Activated CD4-positive, alpha-beta T cell treated with anti-CD3 and anti-CD28 coated beads, Interleukin-2, amount 50 U/mL, for 24 hours (primary cell): ENCODE data around the gene ARL15.

Source experiments
- DNase-seq, 2 donors: peaks; one replicate each; pipeline ENCODE4 v3.0.0-alpha.2; 2020; ENCODE audit warnings: low read depth in 1 of 2, low spot score in 1 of 2

Gene ARL15

DNA sequence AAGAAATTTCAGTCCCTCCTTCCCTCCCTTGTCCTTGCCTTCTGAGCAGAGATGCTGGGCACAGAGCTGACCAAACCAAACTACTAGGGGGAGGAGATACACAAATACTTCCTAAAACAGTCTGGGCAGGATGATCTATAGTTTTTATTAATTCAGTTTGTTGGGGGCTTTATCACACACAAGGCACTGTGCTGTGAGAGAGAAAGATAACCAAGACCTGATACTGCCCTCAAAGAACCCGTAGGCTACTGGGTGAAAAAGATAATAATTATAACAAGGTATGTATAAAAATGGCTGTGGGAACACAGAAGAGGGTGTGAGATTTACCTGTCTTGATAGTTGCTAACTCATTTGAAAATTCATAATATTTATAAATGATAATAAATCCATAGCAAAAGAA lies 395.3 kb downstream of the ARL15 start:
- DNase-seq, result no peak

DNA sequence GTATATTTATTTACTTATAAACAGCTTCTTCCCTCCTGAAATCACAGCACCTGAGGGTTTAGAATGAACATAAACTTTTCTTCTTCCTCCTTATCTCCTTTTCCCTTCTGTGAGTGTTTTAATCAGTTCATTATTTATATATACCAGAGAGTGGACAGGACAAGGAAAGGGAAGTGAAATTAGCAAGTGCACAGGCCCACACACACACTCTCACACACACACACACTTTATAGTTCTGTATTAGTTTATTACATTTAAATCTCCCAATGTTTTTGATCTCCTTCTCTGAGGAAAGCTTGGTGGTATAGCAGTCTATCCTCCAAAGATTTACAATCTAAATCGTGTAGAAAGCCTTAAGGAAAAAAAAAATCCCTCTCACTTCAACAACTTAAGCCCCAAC lies 396.4 kb downstream of the ARL15 start:
- no peak for DNase-seq

GRCh38 chr5:53908757-53909156 lies 401.6 kb downstream of the ARL15 start:
- no peak for DNase-seq

DNA sequence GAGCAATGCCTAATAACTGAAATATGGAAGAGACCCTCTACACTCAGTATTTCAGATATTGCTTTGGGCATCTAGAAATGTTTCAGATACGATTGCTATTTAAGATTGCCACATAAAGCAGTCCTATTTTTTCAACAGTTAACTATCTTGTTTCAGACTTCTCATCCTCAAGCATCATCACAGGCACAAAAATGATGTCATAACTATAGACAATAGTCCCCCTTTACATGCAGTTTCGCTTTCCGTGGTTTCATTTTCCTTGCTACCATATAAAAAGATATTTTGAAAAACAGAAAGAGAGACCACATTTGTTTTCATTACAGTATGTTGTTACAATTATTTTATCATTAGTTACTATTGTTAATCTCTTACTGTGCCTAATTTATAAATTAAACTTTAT lies 402.5 kb downstream of the ARL15 start:
- DNase-seq, result no peak

DNA sequence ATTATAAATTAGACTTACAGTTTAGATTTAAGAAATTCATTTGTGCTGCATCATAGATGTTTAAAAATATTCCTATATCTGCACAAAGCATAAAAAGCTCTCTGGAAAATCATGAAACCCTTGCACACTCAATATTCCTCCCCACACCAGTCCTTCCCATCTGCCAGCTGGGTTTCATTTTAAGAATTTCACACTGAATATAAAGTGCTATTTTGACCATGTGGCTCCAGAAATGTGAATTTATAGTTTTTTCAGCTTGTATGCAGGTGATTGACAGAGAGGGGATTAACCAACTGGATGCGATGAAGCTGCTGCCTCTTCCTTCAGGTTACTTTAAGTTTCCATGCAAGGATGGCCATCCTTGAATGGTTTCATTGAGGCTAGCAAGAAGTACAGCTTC lies 403.6 kb downstream of the ARL15 start:
- no peak for DNase-seq

- no peak for DNase-seq
These were observed 408.0 kb downstream of the ARL15 start for GRCh38 chr5:53902296-53902907.

DNA sequence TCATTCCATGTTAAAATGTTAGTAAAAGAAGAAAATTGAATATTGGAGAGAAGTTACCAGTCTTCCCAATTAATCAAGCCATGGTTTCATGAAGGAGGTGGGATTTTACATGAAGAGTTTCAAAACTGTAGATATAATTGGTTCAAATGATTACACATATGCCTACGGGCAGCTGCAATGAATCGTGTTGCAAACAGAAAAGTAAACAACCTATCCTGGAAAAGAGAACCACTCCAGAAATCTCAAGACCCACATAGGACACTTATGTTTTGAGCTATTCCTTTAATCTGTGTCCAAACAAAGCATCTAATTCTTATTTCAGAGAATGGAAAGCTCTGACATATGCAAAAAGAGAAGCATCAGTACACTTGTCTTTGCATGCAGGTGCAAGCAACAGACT lies 409.7 kb downstream of the ARL15 start:
- no peak for DNase-seq

- no peak for DNase-seq
These were observed 415.2 kb downstream of the ARL15 start for GRCh38 chr5:53895091-53895683.

DNA sequence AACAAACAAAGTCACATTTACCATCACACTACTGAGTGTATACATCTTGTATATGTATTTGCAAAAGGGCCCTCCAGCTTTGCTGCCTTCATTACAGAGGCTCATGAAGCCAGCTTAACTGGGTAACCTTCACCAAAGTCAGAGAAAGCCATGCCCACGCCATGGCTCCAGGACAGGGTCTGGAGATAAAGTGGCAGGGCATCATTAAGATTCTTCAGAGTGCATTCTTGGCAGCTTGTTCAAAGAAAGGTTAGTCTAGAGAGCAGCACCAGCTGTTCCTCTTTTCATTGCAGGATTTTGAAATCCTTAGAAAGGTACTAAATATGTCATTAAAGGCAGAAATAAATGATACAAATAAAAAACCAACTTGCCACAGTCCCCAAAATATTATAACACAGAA lies 416.7 kb downstream of the ARL15 start:
- DNase-seq, result no peak

- DNase-seq, result no peak
These were observed 418.1 kb downstream of the ARL15 start for GRCh38 chr5:53892224-53892623.

DNA sequence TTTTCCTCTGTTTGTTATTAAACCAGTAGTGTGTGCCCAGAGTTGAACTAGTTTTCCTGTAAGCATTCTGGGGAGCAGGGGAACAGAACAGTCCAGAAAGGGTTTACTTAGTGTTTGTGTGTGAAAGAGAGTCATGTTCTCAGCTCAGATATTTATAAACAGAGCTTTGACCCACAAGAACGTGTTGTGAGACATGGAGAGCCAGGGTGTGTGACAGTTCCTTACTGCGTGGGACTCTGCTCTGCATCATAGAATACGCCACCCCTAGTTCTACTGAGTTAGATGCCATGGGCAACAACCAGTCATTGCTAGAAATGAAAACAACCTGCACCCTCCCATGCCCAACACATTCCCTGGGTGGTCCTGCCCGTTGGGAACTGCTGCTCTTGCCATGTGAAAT lies 419.2 kb downstream of the ARL15 start:
- DNase-seq, result no peak

DNA sequence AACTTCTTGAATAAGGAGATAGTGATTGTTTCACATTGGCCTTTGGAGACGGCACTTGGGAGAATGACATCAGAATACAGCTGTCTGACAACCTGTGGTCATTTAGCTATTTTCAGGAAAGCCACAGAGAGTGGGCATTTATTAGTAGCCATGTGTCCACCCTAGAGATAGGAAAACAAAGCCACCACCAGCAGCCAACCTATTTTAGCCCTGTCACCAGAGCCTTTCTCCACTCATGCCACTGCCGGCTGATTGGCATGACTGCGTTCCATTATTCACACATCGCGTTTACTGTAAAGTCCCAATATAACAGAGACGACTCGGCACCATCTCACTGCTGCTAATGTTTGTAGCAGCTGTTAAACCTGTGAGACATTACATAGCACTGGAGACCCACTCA lies 419.9 kb downstream of the ARL15 start:
- no peak for DNase-seq

- DNase-seq, result no peak
These were observed 425.5 kb downstream of the ARL15 start for GRCh38 chr5:53884844-53885243.

GRCh38 chr5:53884417-53884816 lies 426.0 kb downstream of the ARL15 start:
- no peak for DNase-seq

DNA sequence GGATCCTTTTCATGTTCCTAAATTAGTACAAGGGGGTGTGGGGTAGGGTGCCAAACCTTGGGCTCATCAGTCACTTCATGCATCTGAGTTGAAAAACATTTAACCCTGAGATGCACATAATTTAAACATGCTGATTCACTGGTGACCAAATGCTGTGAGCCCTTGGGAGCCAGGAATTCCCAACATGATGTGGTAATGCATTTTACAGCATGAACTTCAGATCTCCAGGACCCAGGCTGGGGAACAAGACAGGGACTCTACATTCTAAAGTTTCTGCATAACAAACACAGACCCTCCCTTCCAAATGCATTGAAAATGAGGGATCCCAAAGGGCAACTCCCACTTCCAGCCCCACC lies 427.7 kb downstream of the ARL15 start:
- no peak for DNase-seq

DNA sequence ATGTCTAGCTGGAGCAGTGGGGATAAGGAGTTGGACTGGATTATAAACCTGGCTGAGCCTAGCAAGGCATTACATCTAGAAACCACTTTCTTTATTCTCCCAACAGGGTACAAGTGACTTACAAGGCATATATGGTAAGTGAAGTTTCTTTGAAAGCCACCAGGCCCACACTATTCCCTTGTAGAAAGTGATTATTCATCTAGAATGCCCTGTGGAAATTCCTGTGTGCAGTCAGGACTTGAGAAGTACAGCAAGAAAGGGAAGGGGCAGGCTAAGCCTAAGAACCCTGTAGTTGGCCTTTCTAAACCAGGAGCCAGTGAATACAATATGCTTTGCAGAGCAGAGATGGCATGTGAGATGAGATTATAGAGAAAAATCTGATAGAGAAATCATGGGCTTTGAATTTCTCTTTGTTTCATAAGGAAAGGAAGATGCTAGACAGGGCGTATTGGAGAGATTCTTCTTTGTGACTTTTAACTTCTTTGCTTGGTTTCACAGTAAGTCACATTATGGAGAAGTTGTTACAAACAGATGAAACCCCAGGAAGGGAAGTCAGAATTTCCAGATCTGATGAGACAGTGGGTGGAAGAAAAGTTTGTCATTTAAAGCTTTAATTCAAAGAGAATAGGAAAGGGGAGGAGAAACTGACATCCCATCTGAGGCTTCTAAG lies 428.2 kb downstream of the ARL15 start:
- DNase-seq, result no peak

DNA sequence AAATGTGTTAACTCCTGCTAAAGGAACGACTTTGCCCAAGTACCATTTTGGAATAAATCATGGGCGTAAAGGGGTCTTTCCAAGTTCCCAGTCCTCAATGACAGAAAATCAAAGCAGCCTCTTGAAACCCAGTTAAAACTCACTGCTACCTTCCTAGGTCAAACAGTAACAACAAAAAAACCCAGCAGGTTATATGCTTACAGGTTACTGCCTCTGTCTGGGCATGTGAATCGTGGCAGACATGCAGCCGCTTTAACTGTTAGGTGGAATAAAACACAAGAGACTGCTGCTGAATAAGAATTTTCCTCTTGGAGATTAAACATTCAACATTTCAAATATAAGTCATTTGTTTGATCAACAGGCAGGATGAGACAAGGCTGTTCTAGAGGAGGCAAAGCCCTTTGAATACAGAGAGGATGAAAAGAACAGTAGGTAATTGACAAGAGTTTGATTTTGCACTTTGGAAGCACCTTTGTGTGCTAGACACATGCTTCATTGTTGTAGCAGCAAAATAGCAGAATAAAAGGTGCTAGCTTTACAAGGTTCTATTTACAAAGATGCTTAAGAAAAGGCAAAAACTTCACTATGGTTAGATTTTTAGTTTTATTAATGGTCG lies 430.6 kb downstream of the ARL15 start:
- no peak for DNase-seq

DNA sequence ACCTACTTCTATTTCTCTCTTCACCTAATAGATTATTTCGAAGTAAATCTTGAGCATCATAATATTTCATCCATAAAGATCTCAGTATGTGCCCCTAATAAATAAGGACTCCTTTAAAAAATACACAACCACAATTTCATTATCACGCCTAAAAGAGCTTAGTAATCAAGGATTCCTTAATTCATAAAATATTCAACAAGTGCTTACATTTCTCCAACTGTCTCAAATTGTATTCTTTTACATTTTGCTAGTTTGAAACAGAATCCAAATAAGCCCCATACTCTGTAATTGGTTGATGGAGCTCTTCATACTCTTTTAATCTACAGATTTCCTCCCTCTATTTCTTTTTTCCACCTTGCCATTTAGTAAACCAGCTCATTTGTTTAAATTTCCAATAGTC lies 432.4 kb downstream of the ARL15 start:
- DNase-seq, result no peak

GRCh38 chr5:53877243-53877642 lies 433.1 kb downstream of the ARL15 start:
- DNase-seq, result no peak

DNA sequence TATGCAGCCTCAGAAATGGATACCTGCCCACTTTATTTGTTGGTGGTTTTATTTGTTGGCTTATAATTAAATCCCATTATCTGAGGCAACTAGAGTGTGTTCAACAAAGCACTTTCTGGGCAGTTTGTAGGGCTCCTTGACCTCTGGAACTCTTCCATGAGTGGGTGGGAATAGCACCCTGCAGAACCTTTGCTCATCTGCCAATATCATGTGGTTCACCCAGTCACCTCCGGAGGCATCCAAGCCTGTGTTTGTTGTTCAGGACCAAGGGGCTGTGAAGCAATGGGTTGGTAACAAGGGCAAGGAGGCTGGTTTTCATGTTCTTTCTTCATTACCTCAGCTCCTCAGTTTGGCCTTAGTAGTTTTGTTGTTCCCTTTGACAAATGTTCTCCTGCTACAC lies 436.0 kb downstream of the ARL15 start:
- no peak for DNase-seq

GRCh38 chr5:53873235-53873634 lies 437.1 kb downstream of the ARL15 start:
- no peak for DNase-seq

DNA sequence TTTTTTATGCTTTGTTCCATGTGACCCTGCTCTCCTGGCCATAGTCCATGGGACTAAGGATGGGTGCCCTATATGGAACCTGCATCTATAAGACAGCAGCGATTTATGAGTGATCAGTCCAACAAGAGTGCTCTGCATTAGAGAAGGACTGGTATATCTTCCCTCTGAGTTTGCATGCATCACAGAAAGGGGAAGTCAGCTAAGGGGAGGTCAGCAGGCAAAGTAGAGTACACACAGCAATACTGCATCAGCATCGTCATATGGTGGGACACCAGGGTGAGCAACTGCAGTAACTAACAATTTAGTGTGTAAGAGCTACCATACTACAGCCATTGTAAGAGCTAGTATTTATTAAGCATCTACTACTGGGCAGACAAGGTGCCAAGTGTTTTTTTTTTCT lies 438.6 kb downstream of the ARL15 start:
- no peak for DNase-seq

DNA sequence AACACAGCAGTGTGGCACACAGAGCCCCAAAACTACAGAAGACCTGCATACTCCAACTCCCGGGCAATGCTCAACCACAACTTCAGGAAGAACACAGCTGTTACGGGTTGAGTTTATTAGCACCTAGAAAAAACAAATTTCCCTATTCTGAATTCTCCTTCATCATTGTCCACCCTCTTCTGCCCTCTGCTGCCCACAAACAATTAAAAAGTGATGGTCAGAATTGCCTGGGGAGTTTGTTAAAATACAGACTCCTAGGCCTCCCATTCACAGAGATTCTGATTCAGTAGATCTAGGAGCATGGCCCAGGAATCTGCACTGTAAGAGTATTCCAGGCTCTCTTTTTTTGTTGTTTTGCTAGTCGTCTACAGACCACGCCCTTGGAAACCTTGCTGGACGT lies 439.3 kb downstream of the ARL15 start:
- DNase-seq, result no peak
